Psoas muscle (tissue), 8 donors: ENCODE results near the gene HPSE2. TPM values are rescaled to one million over a fixed set of nuclear protein-coding genes. Genes with fewer than 3 reads are reported as not detected.

Experiments
- ATAC-seq, 4 donors: fragments of 200-7000 bp; cut with Tn5 transposase; one replicate each; pipeline ENCODE4 v1.9.1; 2020; ENCODE audit warnings: moderate library complexity in 3 of 4, mild to moderate bottlenecking in 2 of 4
- DNase-seq, 2 donors: peaks; one replicate each; pipeline ENCODE4 v3.0.0-alpha.2; 2020
- H3K27ac ChIP-seq: fragments of 200-600 bp; one replicate; pipeline ENCODE4 v1.8.0; 2022
- H3K27me3 ChIP-seq, 3 donors: fragments of 200-600 bp in 1 of 3; one replicate each; pipeline versions ENCODE4 v1.6.1 to v1.8.0; 2013 to 2022; ENCODE audit warnings: low read length in 2 of 3, mild to moderate bottlenecking in 2 of 3, moderate library complexity in 1 of 3; ENCODE audit not compliant: insufficient read depth in 3 of 3
- H3K36me3 ChIP-seq, 2 donors: fragments of 200-600 bp in 1 of 2; one replicate each; pipeline versions ENCODE4 v1.6.1 to v1.8.0; 2013 to 2022; ENCODE audit warnings: low read depth in 1 of 2, mild to moderate bottlenecking in 1 of 2, moderate library complexity in 1 of 2; ENCODE audit not compliant: insufficient read depth in 1 of 2
- H3K4me1 ChIP-seq: fragments of 200-600 bp; one replicate; pipeline ENCODE4 v1.8.0; 2022
- H3K4me3 ChIP-seq: fragments of 200-600 bp; one replicate; pipeline ENCODE4 v1.8.0; 2022; ENCODE audit warnings: mild to moderate bottlenecking
- H3K9me3 ChIP-seq: fragments of 200-600 bp; one replicate; pipeline ENCODE4 v1.8.0; 2022
- CTCF ChIP-seq: fragments of 200-600 bp; IDR thresholded peaks from one replicate; pipeline ENCODE4 v1.8.0; 2022; ENCODE audit warnings: antibody characterized with exemption
- WGBS, 3 donors: extraction: QIAGEN DNeasy Blood & Tissue Kit; methylation state at CpG; one replicate each; pipeline versions ENCODE4 v1.1.6 to v1.1.7; 2013; 5-methylcytosine and 5-hydroxymethylcytosine counted together
- intact Hi-C, 2 donors: fragments of 100-400 bp; cut with DNase I; formaldehyde crosslinking; loops; one replicate each; pipeline versions ENCODE4 v1.11.0 to v1.14.2; 2022
- polyA plus RNA-seq, 3 donors: library from polyadenylated mRNA; stranded (reverse); fragments of 200-250 nt; gene quantifications; one replicate each; pipeline ENCODE4 v1.2.3, GENCODE V29; 2013
- total RNA-seq, 4 donors: library from RNA; stranded (reverse); fragmentation: NEBNext Ultra II Directional in 2 of 4; extraction: Animal tissue kit (Norgen Biotek cat#: 25700) in 2 of 4; gene quantifications; one replicate each; pipeline versions ENCODE4 v1.2.1 to v1.2.4, GENCODE V29; 2021 to 2023
- donor health status: healthy with polysubstance abuse.
- donor health status: DM: no; HTN: no; CAD: no; lungs with moderate emphysema.
- donor health status: Bipolar disorder and iron deficiency.
- donor health status: healthy.
- donor health status: DM: yes; HTN: yes; CAD: no.
- donor health status: DM: no; HTN: no; CAD: no.
- donor health status: DM: no; HTN: no; CAD: no.
- donor health status: DM: yes; HTN: yes; CAD: no.

HPSE2 gene
- total and polyA plus RNA-seq, 7 donors = 0.01 to 0.17 (median 0.03) TPM; not detected in 4

- no peak for TF ChIP-seq CTCF
- intact Hi-C loops = no loop called here
- 50 to 64% (median 51%) methylated on average over 3 of the region's 3 CpGs for WGBS, 3 donors
These were observed 109.8 kb downstream of the HPSE2 start for GRCh38 chr10:99125879-99126278.

GRCh38 chr10:99124376-99124775 lies 111.3 kb downstream of the HPSE2 start:
- WGBS, 3 donors = 31 to 85% (median 36%) methylated on average over 1 of the region's 1 CpG
- DNase-seq = no peak
- TF ChIP-seq CTCF = no peak
- intact Hi-C loops = no loop called here
- H3K36me3 ChIP-seq = no peaks in the 10 kb centered on the region
- H3K4me3 ChIP-seq = no peak overlapping the region
- H3K27ac ChIP-seq = no peak overlapping the region
- no peaks in the 10 kb centered on the region for H3K4me1 ChIP-seq
- no peak for ATAC-seq
- H3K9me3 ChIP-seq = no peaks in the 10 kb centered on the region
- H3K27me3 ChIP-seq = no peaks in the 10 kb centered on the region

More at GRCh38 chr10:99125879-99126278, 109.8 kb downstream of the HPSE2 start:
- Histone ChIP-seq H3K4me1 (no peaks in the 10 kb centered on the region), H3K4me3 (no peak overlapping the region), H3K9me3 (no peaks in the 10 kb centered on the region), H3K36me3 (no peaks in the 10 kb centered on the region), H3K27ac (no peak overlapping the region), H3K27me3 (no peaks in the 10 kb centered on the region)
- no peak for ATAC-seq
- no peak for DNase-seq

GRCh38 chr10:99123851-99124250 lies 111.8 kb downstream of the HPSE2 start:
- Histone ChIP-seq H3K27me3 (no peaks in the 10 kb centered on the region), H3K27ac (no peak overlapping the region), H3K9me3 (no peaks in the 10 kb centered on the region), H3K36me3 (no peaks in the 10 kb centered on the region), H3K4me1 (no peaks in the 10 kb centered on the region), H3K4me3 (no peak overlapping the region)
- 79 to 90% (median 83%) methylated on average over 5 of the region's 5 CpGs for WGBS, 3 donors
- ATAC-seq = no peak
- no peak for TF ChIP-seq CTCF
- no peak for DNase-seq
- intact Hi-C loops = no loop called here

GRCh38 chr10:99123336-99123735 lies 112.3 kb downstream of the HPSE2 start:
- no peak for TF ChIP-seq CTCF
- 76 to 87% (median 86%) methylated on average over 3 of the region's 3 CpGs for WGBS, 3 donors
- Histone ChIP-seq H3K4me1 (no peaks in the 10 kb centered on the region), H3K27me3 (no peaks in the 10 kb centered on the region), H3K9me3 (no peaks in the 10 kb centered on the region), H3K27ac (no peak overlapping the region), H3K4me3 (no peak overlapping the region), H3K36me3 (no peaks in the 10 kb centered on the region)
- intact Hi-C loops = no loop called here
- no peak for ATAC-seq
- no peak for DNase-seq

- TF ChIP-seq CTCF = no peak
- DNase-seq = no peak
- Histone ChIP-seq H3K4me3 (no peak overlapping the region), H3K9me3 (no peaks in the 10 kb centered on the region), H3K27ac (no peak overlapping the region), H3K4me1 (no peaks in the 10 kb centered on the region), H3K27me3 (no peaks in the 10 kb centered on the region), H3K36me3 (no peaks in the 10 kb centered on the region)
- intact Hi-C loops = no loop called here
- no peak for ATAC-seq
These were observed 116.3 kb downstream of the HPSE2 start for GRCh38 chr10:99119258-99119748.
